HepG2 (cell line): Measurements from ENCODE around the gene OR1F1. TPM values are rescaled to one million over a fixed set of nuclear protein-coding genes. Genes with fewer than 3 reads are reported as not detected.
A peak's percentile ranks its signal among the peaks of the same experiment; 100 is the strongest.

Experiments used
- ATAC-seq: fragments of 200-7000 bp; cut with Tn5 transposase; 3 replicates; pipeline ENCODE4 v1.9.1; 2020; ENCODE audit warnings: mild to moderate bottlenecking, moderate library complexity
- BruUV-seq: library from RNA; stranded (reverse); fragments of 400-500 nt; replicated peaks from 2 replicates; lab custom pipeline; 2021; lab: Mats Ljungman, UMichigan
- CTCF ChIA-PET: fragments of 300-600 bp; formaldehyde crosslinking; extraction: SDS; loops from one replicate; lab custom pipeline; 2021; ENCODE audit warnings: low total read pairs, inconsistent platforms, low intra/inter-chr PET ratio; lab: Yijun Ruan, JAX
- POLR2A ChIA-PET: fragments of 350-600 bp; sonication (Branson Sonifier 250); formaldehyde crosslinking; loops from one replicate; lab custom pipeline; 2020; ENCODE audit warnings: antibody characterized with exemption, inconsistent platforms; lab: Yijun Ruan, JAX
- DNase-seq: peaks from one replicate; pipeline ENCODE4 v3.0.0-alpha.2; 2015; ENCODE audit warnings: low spot score
- FAIRE-seq: peaks from 3 replicates; lab custom pipeline; 2011; peaks lifted over from hg19 to GRCh38; lab: Jason Lieb, UNC
- H2AFZ ChIP-seq: one replicate; pipeline ENCODE4 v1.6.1; 2011; ENCODE audit warnings: low read length, inconsistent platforms
- H3K27ac ChIP-seq: fragments of 300-600 bp; 3 replicates; pipeline ENCODE4 v1.8.0; 2011; ENCODE audit warnings: mixed run types, mild to moderate bottlenecking, mixed read lengths, low read length, inconsistent platforms; ENCODE audit not compliant: insufficient read depth; ENCODE audit errors: extremely low read length
- H3K27me3 ChIP-seq, 2 experiments: fragments of 200-600 bp in 1 of 2; 2 replicates in 1 of 2; 3 replicates in 1 of 2; pipeline versions ENCODE4 v1.6.0 to v1.8.0; 2011; ENCODE audit warnings: low read length in 2 of 2, mild to moderate bottlenecking in 2 of 2, moderate library complexity in 2 of 2, inconsistent platforms in 1 of 2; ENCODE audit not compliant: insufficient read depth in 2 of 2, control insufficient read depth in 1 of 2
- H3K36me3 ChIP-seq, 2 experiments: fragments of 200-600 bp in 1 of 2; replicated peaks in 1 of 2; 2 replicates in 1 of 2; 3 replicates in 1 of 2; pipeline versions ENCODE4 v1.5.1 to v1.8.0; 2011; ENCODE audit warnings: low read length in 2 of 2, inconsistent platforms in 1 of 2; ENCODE audit not compliant: insufficient read depth in 2 of 2, control insufficient read depth in 1 of 2
- H3K4me1 ChIP-seq: 2 replicates; pipeline ENCODE4 v1.5.1; 2012; ENCODE audit warnings: low read length, inconsistent platforms; ENCODE audit not compliant: insufficient read depth
- H3K4me2 ChIP-seq: 2 replicates; pipeline ENCODE4 v1.6.0; 2011; ENCODE audit warnings: low read depth, low read length, inconsistent platforms
- H3K4me3 ChIP-seq, 3 experiments: fragments of 200-600 bp in 1 of 3; sonication (generic), shearing (Covaris generic) in 1 of 3; replicated peaks in 1 of 3; 2 replicates each; pipeline ENCODE4 v1.5.1; 2011 to 2016; ENCODE audit warnings: low read length in 3 of 3, inconsistent platforms in 2 of 3, low read depth in 2 of 3, mild to moderate bottlenecking in 2 of 3, control low read depth in 1 of 3, mixed read lengths in 1 of 3; ENCODE audit not compliant: insufficient read depth in 1 of 3
- H3K79me2 ChIP-seq: one replicate; pipeline ENCODE4 v1.6.1; 2011; ENCODE audit warnings: low read length, inconsistent platforms; ENCODE audit not compliant: insufficient read depth
- H3K9ac ChIP-seq: 2 replicates; pipeline ENCODE4 v1.6.0; 2011; ENCODE audit warnings: mild to moderate bottlenecking, low read depth, low read length, inconsistent platforms; ENCODE audit not compliant: insufficient read depth
- H3K9me3 ChIP-seq: 2 replicates; pipeline ENCODE4 v1.5.1; 2012; ENCODE audit warnings: mild to moderate bottlenecking, low read length
- H4K20me1 ChIP-seq: 2 replicates; pipeline ENCODE4 v1.6.0; 2011; ENCODE audit warnings: inconsistent platforms, mild to moderate bottlenecking, low read length, moderate library complexity; ENCODE audit not compliant: insufficient read depth
- ATF4 ChIP-seq, 2 experiments: fragments of 450-650 bp in 1 of 2; sonication (generic) in 1 of 2; formaldehyde crosslinking; IDR thresholded peaks; 2 replicates each; pipeline versions ENCODE4 v1.5.0 to v1.8.0; 2020 to 2022; ENCODE audit warnings: mild to moderate bottlenecking in 1 of 2, missing genetic modification reagents in 1 of 2
- HDAC2 ChIP-seq: sonication (generic); formaldehyde crosslinking; IDR thresholded peaks from 2 replicates; pipeline ENCODE4 v1.4.0; 2020; ENCODE audit warnings: missing genetic modification reagents
- TBX3 ChIP-seq: fragments of 450-650 bp; IDR thresholded peaks from 2 replicates; pipeline ENCODE4 v1.6.1; 2017; ENCODE audit warnings: antibody characterized with exemption, mild to moderate bottlenecking, inconsistent platforms, borderline replicate concordance
- ZNF121 ChIP-seq: sonication (generic); formaldehyde crosslinking; IDR thresholded peaks from 2 replicates; pipeline ENCODE4 v1.5.0; 2020; ENCODE audit warnings: mild to moderate bottlenecking, missing genetic modification reagents
- ZNF24 ChIP-seq: fragments of 450-650 bp; IDR thresholded peaks from 2 replicates; pipeline ENCODE4 v1.6.1; 2017; ENCODE audit warnings: antibody characterized with exemption, mild to moderate bottlenecking
- ZNF770 ChIP-seq: sonication (generic); formaldehyde crosslinking; IDR thresholded peaks from 2 replicates; pipeline ENCODE4 v1.5.0; 2020; ENCODE audit warnings: mild to moderate bottlenecking, missing genetic modification reagents
- whole genome bisulfite sequencing: methylation state at CpG from one replicate; pipeline ENCODE4 v1.1.6; 2017; ENCODE audit warnings: low lambda C conversion rate; 5-methylcytosine and 5-hydroxymethylcytosine counted together
- in situ Hi-C: cut with HindIII; loops from 2 replicates; pipeline ENCODE4 v1.10.0; 2017; ENCODE audit warnings: low pct_unique_long_range_greater_than_20kb; ENCODE audit not compliant: extremely low pct_ligation_motif_present
- intact Hi-C: fragments of 100-400 bp; cut with micrococcal nuclease; formaldehyde crosslinking; loops from one replicate; pipeline ENCODE4 v1.10.0; 2022; ENCODE audit not compliant: unreplicated experiment
- polyA plus RNA-seq, 8 experiments: library from polyadenylated mRNA; depleted of rRNA in 3 of 8; stranded (reverse) in 7 of 8; unstranded in 1 of 8; fragments of >200 nt; fragmentation: Illumina TruSeq in 4 of 8; extraction: Trizol in 4 of 8; gene quantifications; 2 replicates each; pipeline versions ENCODE4 v1.2.1 to v1.2.3, GENCODE V29; 2011 to 2016; ENCODE audit warnings: low read depth in 4 of 8, missing spikeins in 1 of 8, mixed read lengths in 1 of 8; ENCODE audit not compliant: insufficient read depth in 1 of 8
- total RNA-seq, 5 experiments: library from RNA; depleted of rRNA; stranded (reverse); fragments of >200 nt; fragmentation: Illumina TruSeq; extraction: Trizol; gene quantifications; 2 replicates each; pipeline ENCODE4 v1.2.3, GENCODE V29; 2016; ENCODE audit warnings: low read depth in 1 of 5
- TF ChIP-seq, protein P1 (sequence below), 2 experiments: sonication (generic) in 1 of 2; formaldehyde crosslinking in 1 of 2; IDR thresholded peaks; 2 replicates each; pipeline versions ENCODE4 v1.4.0 to v1.6.1; 2018 to 2020; ENCODE audit warnings: missing genetic modification reagents in 2 of 2, borderline replicate concordance in 1 of 2, low read depth in 1 of 2, mild to moderate bottlenecking in 1 of 2, missing biosample characterization in 1 of 2
- TF ChIP-seq, protein P2 (sequence below): sonication (generic); formaldehyde crosslinking; IDR thresholded peaks from 2 replicates; pipeline ENCODE4 v1.4.0; 2020; ENCODE audit warnings: mild to moderate bottlenecking, missing genetic modification reagents

Gene OR1F1
- total and polyA plus RNA-seq, 2 of the 13 experiments (the other 11 are each of a cell fraction or from before 2014, with no cell fraction given), result 0.90 TPM; not detected in 1

DNA sequence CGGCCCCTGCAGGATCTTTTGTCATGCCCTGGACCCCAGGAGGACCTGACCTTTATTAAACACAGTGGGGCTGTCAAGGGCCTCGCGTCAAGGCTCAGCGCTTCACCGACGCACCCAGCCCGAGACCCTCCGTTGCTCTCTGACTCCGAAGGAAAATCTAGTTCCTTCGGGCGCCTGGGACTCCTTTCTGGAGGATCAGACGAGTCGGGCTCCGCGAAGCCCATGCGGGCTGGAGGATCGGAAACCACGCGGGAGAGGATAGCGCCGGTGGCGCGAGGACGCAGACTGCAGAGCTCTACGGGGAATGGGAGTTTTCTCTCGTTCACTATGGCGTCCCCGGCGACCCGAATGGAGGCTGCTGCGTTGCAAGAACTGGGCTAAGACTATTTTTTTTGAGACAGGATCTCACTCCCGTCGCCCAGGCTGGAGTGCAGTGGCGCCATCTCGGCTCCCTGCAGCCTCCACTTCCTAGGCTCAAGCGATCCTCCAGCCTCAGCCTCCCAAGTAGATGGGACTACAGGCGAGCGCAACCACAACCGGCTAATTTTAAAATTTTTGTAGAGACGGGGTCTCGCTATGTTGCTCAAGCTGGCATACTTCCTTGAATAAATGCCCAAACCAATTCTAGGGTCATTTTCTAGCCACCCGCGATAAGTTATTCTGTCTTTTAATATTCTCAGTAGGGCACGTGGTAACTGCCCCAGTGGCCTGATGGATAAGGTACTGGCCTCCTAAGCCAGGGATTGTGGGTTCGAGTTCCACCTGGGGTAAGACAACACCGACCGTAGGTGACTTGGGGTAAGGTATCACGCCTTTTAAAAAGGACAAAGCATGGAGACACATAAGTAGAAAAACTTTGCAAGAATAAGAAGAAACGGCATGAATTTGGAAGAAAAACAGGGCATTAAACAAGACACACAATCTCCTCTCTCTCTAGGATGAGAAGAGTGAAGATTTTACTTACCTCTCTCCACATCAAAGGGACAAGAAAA, 5.5 kb downstream of the OR1F1 start:
- H3K4me3 ChIP-seq, result no peak overlapping the region
- H3K9ac ChIP-seq, result no peak overlapping the region
- H3K36me3 ChIP-seq, result no peaks in the 10 kb centered on the region
- peaks cover 54% of the 10 kb centered on the region for H3K4me1 ChIP-seq
- in situ Hi-C loops (no loop called here), intact Hi-C loops (loop anchor here (5.0 kb wide), 1 partner anchor 69 kb away; no protein-coding TSS in a partner anchor)
- peak; percentile 91 for TF ChIP-seq ZNF24
- peak; percentile 94 for TF ChIP-seq ZNF770 (CRISPR knock-in tag)
- TF ChIP-seq, protein P1, sequence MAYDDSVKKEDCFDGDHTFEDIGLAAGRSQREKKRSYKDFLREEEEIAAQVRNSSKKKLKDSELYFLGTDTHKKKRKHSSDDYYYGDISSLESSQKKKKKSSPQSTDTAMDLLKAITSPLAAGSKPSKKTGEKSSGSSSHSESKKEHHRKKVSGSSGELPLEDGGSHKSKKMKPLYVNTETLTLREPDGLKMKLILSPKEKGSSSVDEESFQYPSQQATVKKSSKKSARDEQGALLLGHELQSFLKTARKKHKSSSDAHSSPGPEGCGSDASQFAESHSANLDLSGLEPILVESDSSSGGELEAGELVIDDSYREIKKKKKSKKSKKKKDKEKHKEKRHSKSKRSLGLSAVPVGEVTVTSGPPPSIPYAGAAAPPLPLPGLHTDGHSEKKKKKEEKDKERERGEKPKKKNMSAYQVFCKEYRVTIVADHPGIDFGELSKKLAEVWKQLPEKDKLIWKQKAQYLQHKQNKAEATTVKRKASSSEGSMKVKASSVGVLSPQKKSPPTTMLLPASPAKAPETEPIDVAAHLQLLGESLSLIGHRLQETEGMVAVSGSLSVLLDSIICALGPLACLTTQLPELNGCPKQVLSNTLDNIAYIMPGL (CRISPR knock-in tag; IDR thresholded peaks at IDR 0.05; ENCODE audit: borderline replicate concordance in 1 of 2, low read depth in 1 of 2), result peak; percentile 56 to 58; a peak in 3 of 4 replicates
- TF ChIP-seq HDAC2 (CRISPR knock-in tag), result peak; percentile 23; the same call in 1 of the 2 replicates
- 0 out of 2 replicates have a peak, but pooled peaks have one; percentile 36 for TF ChIP-seq ZNF121 (CRISPR knock-in tag)
- TF ChIP-seq ATF4 (CRISPR knock-in tag; IDR thresholded peaks at IDR 0.05), result no peak
- TF ChIP-seq TBX3, result no peak
- TF ChIP-seq, protein P2, sequence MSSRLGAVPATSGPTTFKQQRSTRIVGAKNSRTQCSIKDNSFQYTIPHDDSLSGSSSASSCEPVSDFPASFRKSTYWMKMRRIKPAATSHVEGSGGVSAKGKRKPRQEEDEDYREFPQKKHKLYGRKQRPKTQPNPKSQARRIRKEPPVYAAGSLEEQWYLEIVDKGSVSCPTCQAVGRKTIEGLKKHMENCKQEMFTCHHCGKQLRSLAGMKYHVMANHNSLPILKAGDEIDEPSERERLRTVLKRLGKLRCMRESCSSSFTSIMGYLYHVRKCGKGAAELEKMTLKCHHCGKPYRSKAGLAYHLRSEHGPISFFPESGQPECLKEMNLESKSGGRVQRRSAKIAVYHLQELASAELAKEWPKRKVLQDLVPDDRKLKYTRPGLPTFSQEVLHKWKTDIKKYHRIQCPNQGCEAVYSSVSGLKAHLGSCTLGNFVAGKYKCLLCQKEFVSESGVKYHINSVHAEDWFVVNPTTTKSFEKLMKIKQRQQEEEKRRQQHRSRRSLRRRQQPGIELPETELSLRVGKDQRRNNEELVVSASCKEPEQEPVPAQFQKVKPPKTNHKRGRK (CRISPR knock-in tag), result no peak
- POLR2A ChIA-PET, result no interaction called here
- H3K27ac ChIP-seq, result no peak overlapping the region
- H4K20me1 ChIP-seq, result no peaks in the 10 kb centered on the region
- peak; percentile 59 for DNase-seq
- no peaks in the 10 kb centered on the region for H3K9me3 ChIP-seq
- no peaks in the 10 kb centered on the region for H3K79me2 ChIP-seq
- H3K27me3 ChIP-seq, result no peaks in the 10 kb centered on the region
- CTCF ChIA-PET, result no interaction called here
- H2AFZ ChIP-seq, result no peak overlapping the region
- WGBS, result 83% methylated on average over 45 of the region's 49 CpGs
- no TSS peak for BruUV-seq
- H3K4me2 ChIP-seq, result no peak overlapping the region
- ATAC-seq, result no peak
- no peak for FAIRE-seq
